BE2C (cell line): ENCODE data around the gene ZNF618.

Experiments
- DNase-seq: peaks from one replicate; pipeline ENCODE4 v3.0.0-alpha.2; 2020
- H3K27me3 ChIP-seq: fragments of 250-450 bp; sonication (Bioruptor Pico); 2 replicates; pipeline ENCODE4 v1.5.1; 2020; ENCODE audit warnings: mild to moderate bottlenecking
- H3K36me3 ChIP-seq: fragments of 250-450 bp; sonication (Bioruptor Pico); 2 replicates; pipeline ENCODE4 v1.5.1; 2020; ENCODE audit warnings: mild to moderate bottlenecking
- H3K4me1 ChIP-seq: fragments of 250-450 bp; sonication (Bioruptor Pico); 2 replicates; pipeline ENCODE4 v1.5.1; 2020
- H3K4me3 ChIP-seq: 2 replicates; pipeline ENCODE4 v1.5.1; 2011; ENCODE audit warnings: low read depth, low read length
- H3K9me3 ChIP-seq: fragments of 250-450 bp; sonication (Bioruptor Pico); 2 replicates; pipeline ENCODE4 v1.5.1; 2020
- TF ChIP-seq, protein P1 (sequence below): IDR thresholded peaks from 2 replicates; pipeline ENCODE4 v1.5.1; 2012; ENCODE audit warnings: mild to moderate bottlenecking, low read depth, low read length

The ZNF618 gene

DNA sequence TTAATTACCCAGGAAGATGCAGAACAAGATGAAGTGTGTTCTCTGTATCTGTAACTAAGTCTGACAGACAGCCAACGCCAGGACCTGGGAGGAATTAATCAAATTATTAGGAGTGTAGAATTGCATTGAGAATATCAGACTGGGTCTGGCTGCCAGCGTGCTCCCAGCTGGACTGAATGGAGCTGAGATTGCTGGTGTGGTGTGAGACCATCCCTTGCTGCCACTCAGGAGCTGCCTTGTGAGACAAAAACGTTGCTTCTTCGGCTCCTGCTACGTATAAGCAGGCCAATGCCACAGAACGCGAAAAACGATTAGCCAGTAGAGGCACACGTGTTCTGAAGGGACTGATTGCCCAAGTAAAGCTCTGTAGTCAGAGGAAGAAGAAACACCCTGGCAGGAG is 135.2 kb downstream of the ZNF618 start:
- H3K4me3 ChIP-seq: peak overlapping the region; percentile 54
- TF ChIP-seq, protein P1, sequence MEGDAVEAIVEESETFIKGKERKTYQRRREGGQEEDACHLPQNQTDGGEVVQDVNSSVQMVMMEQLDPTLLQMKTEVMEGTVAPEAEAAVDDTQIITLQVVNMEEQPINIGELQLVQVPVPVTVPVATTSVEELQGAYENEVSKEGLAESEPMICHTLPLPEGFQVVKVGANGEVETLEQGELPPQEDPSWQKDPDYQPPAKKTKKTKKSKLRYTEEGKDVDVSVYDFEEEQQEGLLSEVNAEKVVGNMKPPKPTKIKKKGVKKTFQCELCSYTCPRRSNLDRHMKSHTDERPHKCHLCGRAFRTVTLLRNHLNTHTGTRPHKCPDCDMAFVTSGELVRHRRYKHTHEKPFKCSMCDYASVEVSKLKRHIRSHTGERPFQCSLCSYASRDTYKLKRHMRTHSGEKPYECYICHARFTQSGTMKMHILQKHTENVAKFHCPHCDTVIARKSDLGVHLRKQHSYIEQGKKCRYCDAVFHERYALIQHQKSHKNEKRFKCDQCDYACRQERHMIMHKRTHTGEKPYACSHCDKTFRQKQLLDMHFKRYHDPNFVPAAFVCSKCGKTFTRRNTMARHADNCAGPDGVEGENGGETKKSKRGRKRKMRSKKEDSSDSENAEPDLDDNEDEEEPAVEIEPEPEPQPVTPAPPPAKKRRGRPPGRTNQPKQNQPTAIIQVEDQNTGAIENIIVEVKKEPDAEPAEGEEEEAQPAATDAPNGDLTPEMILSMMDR: no peak
- peak; percentile 87 for DNase-seq

DNA sequence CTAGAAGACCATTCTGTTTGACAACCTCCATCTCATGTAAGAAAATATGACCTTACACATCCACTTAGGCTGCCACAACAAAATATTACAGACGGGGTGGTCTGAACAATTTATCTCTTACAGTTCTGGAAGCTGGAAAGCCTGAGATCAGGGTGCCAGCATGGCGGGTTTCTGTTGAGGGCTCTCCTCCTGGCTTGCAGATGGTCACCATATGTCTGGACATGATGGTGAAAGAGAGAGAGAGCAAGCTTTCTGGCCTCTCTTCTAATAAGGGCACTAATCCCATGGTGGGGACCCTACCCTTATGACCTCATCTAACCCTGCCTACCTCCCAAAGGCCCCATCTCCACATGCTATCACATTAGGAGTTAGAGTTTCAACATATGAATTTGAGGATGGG is 136.0 kb downstream of the ZNF618 start:
- Histone ChIP-seq H3K4me3 (no peak overlapping the region), H3K27me3 (no peaks in the 10 kb centered on the region), H3K36me3 (peaks cover 33% of the 10 kb centered on the region), H3K4me1 (peaks cover 19% of the 10 kb centered on the region), H3K9me3 (no peaks in the 10 kb centered on the region)
- peak; percentile 3 for DNase-seq
- TF ChIP-seq, protein P1: no peak

More for the DNA sequence above, 135.2 kb downstream of the ZNF618 start:
- peaks cover 29% of the 10 kb centered on the region for H3K36me3 ChIP-seq
- no peaks in the 10 kb centered on the region for H3K9me3 ChIP-seq
- peaks cover 19% of the 10 kb centered on the region for H3K4me1 ChIP-seq
- H3K27me3 ChIP-seq: no peaks in the 10 kb centered on the region

DNA sequence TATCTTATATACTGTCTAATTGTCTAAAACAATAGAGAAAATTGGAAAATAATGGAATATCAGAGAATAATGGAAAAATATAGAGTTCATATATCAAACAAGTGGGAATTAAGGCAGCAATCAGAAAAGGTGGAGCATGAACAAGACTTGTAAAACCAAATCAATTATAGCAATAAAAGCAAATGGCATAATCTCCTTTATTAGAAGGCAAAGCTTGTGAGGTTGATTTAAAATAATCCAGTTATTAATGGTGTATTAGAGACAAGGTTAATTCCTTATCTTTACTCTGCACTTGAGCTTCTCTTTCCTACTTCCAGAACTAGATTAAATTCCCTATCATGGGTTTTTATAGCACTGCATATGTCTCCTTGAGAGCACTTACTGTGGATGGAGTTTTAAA is 137.9 kb downstream of the ZNF618 start:
- TF ChIP-seq, protein P1: no peak
- H3K4me3 ChIP-seq: no peak overlapping the region

DNA sequence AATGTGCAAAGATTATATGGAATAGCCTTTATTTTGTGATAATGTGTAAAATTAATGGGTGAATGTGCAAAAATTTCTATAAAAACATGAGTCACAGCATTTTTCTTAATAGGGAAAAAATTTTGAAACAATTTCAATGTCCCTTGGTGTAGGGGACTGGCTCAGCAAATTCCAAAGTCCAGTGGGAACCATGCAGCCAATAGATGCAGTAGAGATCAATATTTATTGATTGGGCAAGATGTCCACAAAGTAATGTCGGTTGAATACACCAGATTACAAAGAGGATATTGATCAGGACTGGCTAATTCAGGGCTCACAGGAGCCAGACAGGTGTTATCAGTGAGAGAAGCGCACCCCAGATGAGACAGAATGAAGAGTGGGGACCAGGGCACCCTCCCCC is 139.5 kb downstream of the ZNF618 start:
- Histone ChIP-seq H3K27me3 (no peaks in the 10 kb centered on the region), H3K9me3 (no peaks in the 10 kb centered on the region), H3K4me3 (no peak overlapping the region), H3K36me3 (peaks cover 43% of the 10 kb centered on the region), H3K4me1 (peaks cover 6% of the 10 kb centered on the region)
- DNase-seq: no peak
- TF ChIP-seq, protein P1: no peak

More for the DNA sequence above, 137.9 kb downstream of the ZNF618 start:
- no peak for DNase-seq
- Histone ChIP-seq H3K36me3 (peaks cover 30% of the 10 kb centered on the region), H3K27me3 (no peaks in the 10 kb centered on the region), H3K4me1 (peaks cover 19% of the 10 kb centered on the region), H3K9me3 (no peaks in the 10 kb centered on the region)

DNA sequence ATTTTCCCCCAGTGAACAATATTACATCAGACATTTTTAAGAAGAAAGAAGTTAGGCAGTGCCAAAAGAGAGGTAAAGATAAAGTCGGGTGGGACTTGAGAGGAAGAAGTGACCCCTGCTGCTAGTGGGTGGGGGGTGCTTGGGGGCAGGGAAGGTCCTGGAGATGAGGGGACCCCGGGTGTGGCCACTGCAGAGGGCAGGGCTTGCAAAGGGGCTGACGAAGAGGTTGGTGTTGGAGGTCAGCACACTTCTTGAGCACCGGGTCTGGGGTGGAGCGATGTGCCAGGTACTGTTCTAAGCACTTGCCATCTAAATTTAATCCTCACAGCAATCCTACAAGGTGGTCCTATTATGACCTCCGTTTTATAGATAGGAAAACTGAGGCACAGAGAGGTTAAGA is 140.0 kb downstream of the ZNF618 start:
- H3K36me3 ChIP-seq: peaks cover 43% of the 10 kb centered on the region

More for the DNA sequence above, 140.0 kb downstream of the ZNF618 start:
- H3K27me3 ChIP-seq: no peaks in the 10 kb centered on the region
- TF ChIP-seq, protein P1: no peak
- H3K4me1 ChIP-seq: peaks cover 2% of the 10 kb centered on the region; the same call in 1 of the 2 replicates
- H3K9me3 ChIP-seq: no peaks in the 10 kb centered on the region
- no peak for DNase-seq
- no peak overlapping the region for H3K4me3 ChIP-seq
